Measurements from ENCODE around the gene HMGA1. TPM values are rescaled to one million over a fixed set of nuclear protein-coding genes. Genes with fewer than 3 reads are reported as not detected.

Gene HMGA1
- 100 to 1,000 TPM; 454 to 573 TPM for total RNA-seq

GRCh38 chr6:34236443-34237315 is at the start of gene HMGA1:
Gene HMGA1 (plus strand): TSS chr6:34236873. CDS start chr6:34240781, 3,908 bp downstream.
- Mint-ChIP-seq H3K4me1 (ENCODE audit: low read depth) (peaks cover 51% of the 10 kb centered on the region), H3K36me3 (ENCODE audit: insufficient read depth in 2 of 2) (peaks cover 0 to 11% of the 10 kb centered on the region in 2 donors), H3K9me3 (no peaks in the 10 kb centered on the region), H3K4me3 (peak within 1 kb of the TSS; percentile 91 to 96), H3K27me3 (ENCODE audit: low read depth) (no peaks in the 10 kb centered on the region), H3K27ac (peak within 1 kb of the TSS; percentile 91)
- peak; percentile 75 to 77 for ATAC-seq (replicated peaks in 1 of 2)
- peak; percentile 90 to 91 for DNase-seq

GRCh38 chr6:34189806-34190503 is 46.7 kb upstream of the HMGA1 start:
- peak; percentile 68 to 72 for ATAC-seq (replicated peaks in 1 of 2)
- Mint-ChIP-seq H3K27ac (no peak overlapping the region), H3K27me3 (ENCODE audit: low read depth) (no peaks in the 10 kb centered on the region), H3K4me1 (ENCODE audit: low read depth) (peaks cover 13% of the 10 kb centered on the region), H3K36me3 (ENCODE audit: insufficient read depth in 2 of 2) (no peaks in the 10 kb centered on the region), H3K4me3 (no peak overlapping the region), H3K9me3 (no peaks in the 10 kb centered on the region)
- DNase-seq = peak; percentile 51 to 55

GRCh38 chr6:34190504-34191122 is 46.1 kb upstream of the HMGA1 start:
- peak; percentile 7 to 27 for ATAC-seq (replicated peaks in 1 of 2)

GRCh38 chr6:34194772-34195171 is 41.9 kb upstream of the HMGA1 start:
- Mint-ChIP-seq H3K27me3 (ENCODE audit: low read depth) (no peaks in the 10 kb centered on the region), H3K4me1 (ENCODE audit: low read depth) (peaks cover 16% of the 10 kb centered on the region), H3K4me3 (no peak overlapping the region), H3K36me3 (ENCODE audit: insufficient read depth in 2 of 2) (no peaks in the 10 kb centered on the region), H3K9me3 (no peaks in the 10 kb centered on the region), H3K27ac (no peak overlapping the region)
- ATAC-seq (replicated peaks in 1 of 2) (no peak), DNase-seq (no peak)

More at GRCh38 chr6:34190504-34191122, 46.1 kb upstream of the HMGA1 start:
- Mint-ChIP-seq H3K4me3 (no peak overlapping the region), H3K36me3 (ENCODE audit: insufficient read depth in 2 of 2) (no peaks in the 10 kb centered on the region), H3K4me1 (ENCODE audit: low read depth) (peaks cover 13% of the 10 kb centered on the region), H3K27me3 (ENCODE audit: low read depth) (no peaks in the 10 kb centered on the region), H3K27ac (no peak overlapping the region), H3K9me3 (no peaks in the 10 kb centered on the region)
- DNase-seq = no peak

- no peaks in the 10 kb centered on the region for H3K27me3 Mint-ChIP-seq (ENCODE audit: low read depth)
- H3K4me3 Mint-ChIP-seq = peak overlapping the region in 1 of 2 donors; percentile 81
- no peaks in the 10 kb centered on the region for H3K36me3 Mint-ChIP-seq (ENCODE audit: insufficient read depth in 2 of 2)
These were observed 41.0 kb upstream of the HMGA1 start for GRCh38 chr6:34195726-34196115.

GRCh38 chr6:34196116-34196832 is 40.4 kb upstream of the HMGA1 start:
- H3K4me3 Mint-ChIP-seq = peak overlapping the region; percentile 81 to 94
- ATAC-seq (replicated peaks in 1 of 2) (peak; percentile 98 to 99), DNase-seq (peak; percentile 90 to 94)
- H3K27ac Mint-ChIP-seq = no peak overlapping the region
- H3K27me3 Mint-ChIP-seq (ENCODE audit: low read depth) = no peaks in the 10 kb centered on the region
- H3K9me3 Mint-ChIP-seq = no peaks in the 10 kb centered on the region
- H3K4me1 Mint-ChIP-seq (ENCODE audit: low read depth) = peaks cover 20% of the 10 kb centered on the region
- no peaks in the 10 kb centered on the region for H3K36me3 Mint-ChIP-seq (ENCODE audit: insufficient read depth in 2 of 2)

More at GRCh38 chr6:34195726-34196115, 41.0 kb upstream of the HMGA1 start:
- ATAC-seq (replicated peaks in 1 of 2) = no peak
- DNase-seq = no peak
- no peak overlapping the region for H3K27ac Mint-ChIP-seq
- H3K4me1 Mint-ChIP-seq (ENCODE audit: low read depth) = peaks cover 15% of the 10 kb centered on the region
- H3K9me3 Mint-ChIP-seq = no peaks in the 10 kb centered on the region

- DNase-seq = no peak
- Mint-ChIP-seq H3K4me3 (peak overlapping the region; percentile 81 to 94), H3K4me1 (ENCODE audit: low read depth) (peaks cover 25% of the 10 kb centered on the region), H3K36me3 (ENCODE audit: insufficient read depth in 2 of 2) (no peaks in the 10 kb centered on the region), H3K9me3 (no peaks in the 10 kb centered on the region), H3K27ac (no peak overlapping the region), H3K27me3 (ENCODE audit: low read depth) (no peaks in the 10 kb centered on the region)
- ATAC-seq (replicated peaks in 1 of 2) = no peak
These were observed 39.9 kb upstream of the HMGA1 start for GRCh38 chr6:34196833-34197195.

- Mint-ChIP-seq H3K4me1 (ENCODE audit: low read depth) (peaks cover 34% of the 10 kb centered on the region), H3K9me3 (no peaks in the 10 kb centered on the region), H3K4me3 (no peak overlapping the region), H3K36me3 (ENCODE audit: insufficient read depth in 2 of 2) (no peaks in the 10 kb centered on the region), H3K27ac (no peak overlapping the region), H3K27me3 (ENCODE audit: low read depth) (no peaks in the 10 kb centered on the region)
- no peak for DNase-seq
- no peak for ATAC-seq (replicated peaks in 1 of 2)
These were observed 36.2 kb upstream of the HMGA1 start for GRCh38 chr6:34200340-34200971.

GRCh38 chr6:34201455-34202107 is 35.1 kb upstream of the HMGA1 start:
- no peaks in the 10 kb centered on the region for H3K36me3 Mint-ChIP-seq (ENCODE audit: insufficient read depth in 2 of 2)
- peak overlapping the region; percentile 37 for H3K27ac Mint-ChIP-seq
- no peak overlapping the region for H3K4me3 Mint-ChIP-seq
- no peaks in the 10 kb centered on the region for H3K9me3 Mint-ChIP-seq
- no peaks in the 10 kb centered on the region for H3K27me3 Mint-ChIP-seq (ENCODE audit: low read depth)
- ATAC-seq (replicated peaks in 1 of 2) = peak in 1 of 2 donors; percentile 42
- no peak for DNase-seq
- peaks cover 40% of the 10 kb centered on the region for H3K4me1 Mint-ChIP-seq (ENCODE audit: low read depth)

GRCh38 chr6:34202329-34203201 is 34.1 kb upstream of the HMGA1 start:
- Mint-ChIP-seq H3K27ac (no peak overlapping the region), H3K4me1 (ENCODE audit: low read depth) (peaks cover 46% of the 10 kb centered on the region), H3K36me3 (ENCODE audit: insufficient read depth in 2 of 2) (no peaks in the 10 kb centered on the region), H3K4me3 (no peak overlapping the region), H3K27me3 (ENCODE audit: low read depth) (no peaks in the 10 kb centered on the region), H3K9me3 (no peaks in the 10 kb centered on the region)
- ATAC-seq (replicated peaks in 1 of 2) = no peak
- DNase-seq = no peak

GRCh38 chr6:34204693-34205092 is 32.0 kb upstream of the HMGA1 start:
- Mint-ChIP-seq H3K4me1 (ENCODE audit: low read depth) (peaks cover 60% of the 10 kb centered on the region), H3K4me3 (no peak overlapping the region), H3K27ac (no peak overlapping the region), H3K9me3 (no peaks in the 10 kb centered on the region), H3K27me3 (ENCODE audit: low read depth) (no peaks in the 10 kb centered on the region), H3K36me3 (ENCODE audit: insufficient read depth in 2 of 2) (peaks cover 0 to 2% of the 10 kb centered on the region in 2 donors)
- DNase-seq (no peak), ATAC-seq (replicated peaks in 1 of 2) (no peak)

All from activated T-cell treated with anti-CD3 and anti-CD28 coated beads, Interleukin-2, amount 50 U/mL, for 72 hours (primary cell).